Stomach smooth muscle (tissue), 2 donors: ENCODE data around the gene SLC1A2.

Source experiments
- H3K27ac ChIP-seq: one replicate; pipeline ENCODE4 v1.7.0; 2013; ENCODE audit warnings: mild to moderate bottlenecking, low read length, inconsistent platforms
- H3K27me3 ChIP-seq, 2 donors: one replicate each; pipeline ENCODE4 v1.7.0; 2013; ENCODE audit warnings: low read length in 2 of 2; ENCODE audit not compliant: insufficient read depth in 2 of 2, control insufficient read depth in 1 of 2
- H3K36me3 ChIP-seq, 2 donors: one replicate each; pipeline ENCODE4 v1.7.0; 2013; ENCODE audit warnings: low read length in 2 of 2; ENCODE audit not compliant: control insufficient read depth in 2 of 2, insufficient read depth in 2 of 2
- H3K4me1 ChIP-seq: one replicate; pipeline ENCODE4 v1.7.0; 2013; ENCODE audit warnings: low read length; ENCODE audit not compliant: control insufficient read depth, insufficient read depth
- H3K4me3 ChIP-seq, 2 donors: one replicate each; pipeline ENCODE4 v1.7.0; 2013; ENCODE audit warnings: low read length in 2 of 2
- H3K9ac ChIP-seq, 2 donors: one replicate each; pipeline ENCODE4 v1.7.0; 2013; ENCODE audit warnings: low read length in 2 of 2, mild to moderate bottlenecking in 1 of 2
- H3K9me3 ChIP-seq, 2 donors: one replicate each; pipeline ENCODE4 v1.7.0; 2013; ENCODE audit warnings: low read length in 2 of 2; ENCODE audit not compliant: control insufficient read depth in 2 of 2
- donor health status: healthy.
- donor health status: Pancreatic carcinoma.

Gene SLC1A2

GRCh38 chr11:35267504-35267903 lies 151.9 kb downstream of the SLC1A2 start:
- Histone ChIP-seq H3K27me3 (no peaks in the 10 kb centered on the region), H3K9ac (no peak overlapping the region), H3K4me3 (no peak overlapping the region), H3K9me3 (no peaks in the 10 kb centered on the region), H3K27ac (no peak overlapping the region), H3K4me1 (no peaks in the 10 kb centered on the region), H3K36me3 (no peaks in the 10 kb centered on the region)

- no peaks in the 10 kb centered on the region for H3K36me3 ChIP-seq
- H3K9ac ChIP-seq, result no peak overlapping the region
- no peaks in the 10 kb centered on the region for H3K9me3 ChIP-seq
- H3K27ac ChIP-seq, result no peak overlapping the region
- H3K4me3 ChIP-seq, result no peak overlapping the region
- H3K27me3 ChIP-seq, result no peaks in the 10 kb centered on the region
- H3K4me1 ChIP-seq, result no peaks in the 10 kb centered on the region
These were observed 153.5 kb downstream of the SLC1A2 start for GRCh38 chr11:35265755-35266454.

- H3K9me3 ChIP-seq, result no peaks in the 10 kb centered on the region
- H3K27me3 ChIP-seq, result no peaks in the 10 kb centered on the region
- no peaks in the 10 kb centered on the region for H3K4me1 ChIP-seq
- H3K4me3 ChIP-seq, result no peak overlapping the region
- no peak overlapping the region for H3K27ac ChIP-seq
- H3K36me3 ChIP-seq, result no peaks in the 10 kb centered on the region
- no peak overlapping the region for H3K9ac ChIP-seq
These were observed 156.6 kb downstream of the SLC1A2 start for GRCh38 chr11:35262735-35263134.

- Histone ChIP-seq H3K27me3 (no peaks in the 10 kb centered on the region), H3K4me1 (no peaks in the 10 kb centered on the region)
These were observed 157.3 kb downstream of the SLC1A2 start for GRCh38 chr11:35262056-35262455.

GRCh38 chr11:35261197-35261596 lies 158.2 kb downstream of the SLC1A2 start:
- H3K9ac ChIP-seq, result no peak overlapping the region
- no peaks in the 10 kb centered on the region for H3K9me3 ChIP-seq
- H3K27ac ChIP-seq, result no peak overlapping the region
- H3K27me3 ChIP-seq, result no peaks in the 10 kb centered on the region
- H3K36me3 ChIP-seq, result no peaks in the 10 kb centered on the region
- H3K4me3 ChIP-seq, result no peak overlapping the region
- no peaks in the 10 kb centered on the region for H3K4me1 ChIP-seq

More at GRCh38 chr11:35262056-35262455, 157.3 kb downstream of the SLC1A2 start:
- H3K27ac ChIP-seq, result no peak overlapping the region
- H3K9me3 ChIP-seq, result no peaks in the 10 kb centered on the region
- H3K36me3 ChIP-seq, result no peaks in the 10 kb centered on the region
- no peak overlapping the region for H3K9ac ChIP-seq
- H3K4me3 ChIP-seq, result no peak overlapping the region

GRCh38 chr11:35260342-35260985 lies 158.9 kb downstream of the SLC1A2 start:
- Histone ChIP-seq H3K9ac (peak overlapping the region in 1 of 2 donors; percentile 12), H3K27ac (no peak overlapping the region), H3K4me1 (no peaks in the 10 kb centered on the region), H3K4me3 (peak overlapping the region in 1 of 2 donors; percentile 29), H3K27me3 (no peaks in the 10 kb centered on the region), H3K36me3 (no peaks in the 10 kb centered on the region), H3K9me3 (no peaks in the 10 kb centered on the region)

GRCh38 chr11:35259529-35259928 lies 159.8 kb downstream of the SLC1A2 start:
- H3K36me3 ChIP-seq, result no peaks in the 10 kb centered on the region
- no peak overlapping the region for H3K9ac ChIP-seq
- peak overlapping the region in 1 of 2 donors; percentile 13 for H3K4me3 ChIP-seq
- no peaks in the 10 kb centered on the region for H3K9me3 ChIP-seq
- no peak overlapping the region for H3K27ac ChIP-seq
- no peaks in the 10 kb centered on the region for H3K27me3 ChIP-seq
- no peaks in the 10 kb centered on the region for H3K4me1 ChIP-seq

- Histone ChIP-seq H3K27ac (no peak overlapping the region), H3K9me3 (no peaks in the 10 kb centered on the region), H3K36me3 (no peaks in the 10 kb centered on the region), H3K4me3 (no peak overlapping the region), H3K9ac (no peak overlapping the region), H3K4me1 (no peaks in the 10 kb centered on the region), H3K27me3 (no peaks in the 10 kb centered on the region)
These were observed 162.1 kb downstream of the SLC1A2 start for GRCh38 chr11:35257281-35257680.

GRCh38 chr11:35256296-35256695 lies 163.1 kb downstream of the SLC1A2 start:
- H3K4me3 ChIP-seq, result no peak overlapping the region
- no peak overlapping the region for H3K9ac ChIP-seq
- no peaks in the 10 kb centered on the region for H3K9me3 ChIP-seq
- no peak overlapping the region for H3K27ac ChIP-seq
- H3K4me1 ChIP-seq, result no peaks in the 10 kb centered on the region
- H3K27me3 ChIP-seq, result no peaks in the 10 kb centered on the region
- no peaks in the 10 kb centered on the region for H3K36me3 ChIP-seq

GRCh38 chr11:35255514-35255913 lies 163.8 kb downstream of the SLC1A2 start:
- Histone ChIP-seq H3K27me3 (no peaks in the 10 kb centered on the region), H3K9me3 (no peaks in the 10 kb centered on the region), H3K27ac (no peak overlapping the region), H3K9ac (no peak overlapping the region), H3K4me1 (no peaks in the 10 kb centered on the region), H3K36me3 (no peaks in the 10 kb centered on the region), H3K4me3 (no peak overlapping the region)

- Histone ChIP-seq H3K9ac (no peak overlapping the region), H3K27me3 (no peaks in the 10 kb centered on the region), H3K9me3 (peaks cover 0 to 4% of the 10 kb centered on the region in 2 donors), H3K36me3 (no peaks in the 10 kb centered on the region), H3K4me1 (no peaks in the 10 kb centered on the region), H3K4me3 (no peak overlapping the region), H3K27ac (no peak overlapping the region)
These were observed 166.1 kb downstream of the SLC1A2 start for GRCh38 chr11:35253237-35253636.
